AG08395 (cell line): Measurements from ENCODE around the gene SLC20A1.
A peak's percentile ranks its signal among the peaks of the same experiment; 100 is the strongest.

Experiments used
- DNase-seq: peaks from one replicate; pipeline ENCODE4 v3.0.0; 2012; ENCODE audit warnings: mixed read lengths, low spot score

The SLC20A1 gene

GRCh38 chr2:112626604-112627059, 19.1 kb upstream of the SLC20A1 start:
- DNase-seq, result peak; percentile 56

- DNase-seq, result peak; percentile 88
These were observed 18.4 kb upstream of the SLC20A1 start for GRCh38 chr2:112627060-112628040.

- no peak for DNase-seq
These were observed 16.5 kb upstream of the SLC20A1 start for GRCh38 chr2:112629224-112629623.

- DNase-seq, result no peak
These were observed 15.9 kb upstream of the SLC20A1 start for GRCh38 chr2:112629823-112630222.

- DNase-seq, result no peak
These were observed 15.5 kb upstream of the SLC20A1 start for GRCh38 chr2:112630268-112630667.

- DNase-seq, result no peak
These were observed 12.0 kb upstream of the SLC20A1 start for GRCh38 chr2:112633708-112634107.

GRCh38 chr2:112634153-112634873, 11.4 kb upstream of the SLC20A1 start:
- DNase-seq, result no peak

- DNase-seq, result no peak
These were observed 10.9 kb upstream of the SLC20A1 start for GRCh38 chr2:112634874-112635157.

GRCh38 chr2:112636605-112637288, 9.0 kb upstream of the SLC20A1 start:
- no peak for DNase-seq

GRCh38 chr2:112637289-112637660, 8.5 kb upstream of the SLC20A1 start:
- DNase-seq, result no peak

- no peak for DNase-seq
These were observed 5.8 kb upstream of the SLC20A1 start for GRCh38 chr2:112639936-112640335.

GRCh38 chr2:112640467-112640799, 5.3 kb upstream of the SLC20A1 start:
- no peak for DNase-seq

GRCh38 chr2:112640800-112641675, 4.7 kb upstream of the SLC20A1 start:
- DNase-seq, result peak; percentile 79

- no peak for DNase-seq
These were observed 4.0 kb upstream of the SLC20A1 start for GRCh38 chr2:112641701-112642100.

GRCh38 chr2:112642561-112642960, 3.2 kb upstream of the SLC20A1 start:
- no peak for DNase-seq

- DNase-seq, result no peak
These were observed 2.8 kb upstream of the SLC20A1 start for GRCh38 chr2:112642966-112643365.

GRCh38 chr2:112643488-112643887, 2.3 kb upstream of the SLC20A1 start:
- no peak for DNase-seq

GRCh38 chr2:112644155-112644932, 1.4 kb upstream of the SLC20A1 start:
- DNase-seq, result no peak

- no peak for DNase-seq
These were observed 818 bp upstream of the SLC20A1 start for GRCh38 chr2:112644933-112645309.

GRCh38 chr2:112646102-112646719, 472 bp downstream of the SLC20A1 start:
- DNase-seq, result peak; percentile 28
